DMS153 treated with DMSO at 0.1 percent for 48 hours (cell line): ENCODE measurements around the gene CNTN4.
A peak's percentile ranks its signal among the peaks of the same experiment; 100 is the strongest.
"Not testable (repeated sequence)": the region's sequence is repeated elsewhere in the genome, so short reads cannot be mapped to it uniquely, and the experiment has no call there.

Experiments
- DNase-seq: peaks from one replicate; lab custom pipeline; 2025; ENCODE audit not compliant: unreplicated experiment; lab: John Stamatoyannopoulos, UW

Gene CNTN4

DNA sequence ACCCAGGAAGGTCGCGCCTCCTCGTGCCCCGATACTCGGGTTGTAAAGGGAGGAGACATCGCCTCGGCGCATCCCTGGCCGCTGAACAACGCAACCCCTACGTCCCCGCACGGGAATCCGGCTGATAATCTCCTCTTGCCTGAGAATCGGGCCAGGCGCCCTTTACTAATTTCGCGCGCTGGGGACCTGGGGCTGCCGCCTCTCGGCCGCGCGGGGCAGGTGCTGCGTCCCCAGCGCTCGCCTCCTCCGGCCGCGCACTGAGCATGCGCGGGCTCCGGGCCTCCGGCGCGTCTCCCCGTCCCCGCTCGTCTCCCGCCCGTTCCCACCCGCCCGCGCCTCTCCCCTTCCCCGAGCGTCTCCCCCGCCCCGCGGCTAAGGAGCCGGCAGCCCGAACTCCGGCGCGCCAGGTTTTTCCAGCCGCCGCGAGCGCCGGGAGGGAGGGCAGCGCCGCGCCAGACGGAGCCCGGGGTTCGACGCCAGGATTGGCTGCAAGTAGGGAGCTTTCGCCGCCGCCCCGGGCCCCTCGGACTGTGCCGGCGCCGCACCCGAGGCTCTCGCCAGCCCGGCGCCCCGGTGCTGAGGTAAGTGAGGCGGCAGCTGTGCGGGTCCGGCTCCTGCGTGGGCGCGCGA is at the start of gene CNTN4:
TSS of gene CNTN4 (plus strand) at position 469 of the 630 bp plus-strand sequence.
- peak; percentile 44 for DNase-seq

- no peak for DNase-seq
These were observed 37.3 kb upstream of the CNTN4 start for GRCh38 chr3:2061360-2061759.

DNA sequence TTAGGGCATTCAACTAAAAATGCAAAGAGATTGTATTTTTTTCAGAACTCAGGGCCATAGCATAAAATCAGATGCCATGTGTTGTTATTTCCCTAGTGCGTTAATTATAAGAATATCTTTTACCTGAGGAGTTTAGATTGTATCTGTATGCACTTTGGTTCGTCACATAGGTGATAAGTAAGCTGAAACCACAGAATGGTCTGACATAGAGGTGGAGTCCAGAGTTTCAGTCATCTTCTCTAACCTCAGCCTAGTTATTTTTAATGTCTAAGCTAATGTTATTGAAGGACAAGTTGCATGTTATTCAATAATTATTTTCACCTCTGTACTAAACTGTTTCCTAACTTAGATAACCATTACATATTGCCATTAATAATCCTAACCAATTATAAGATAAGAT is 27.1 kb upstream of the CNTN4 start:
- DNase-seq, result no peak

DNA sequence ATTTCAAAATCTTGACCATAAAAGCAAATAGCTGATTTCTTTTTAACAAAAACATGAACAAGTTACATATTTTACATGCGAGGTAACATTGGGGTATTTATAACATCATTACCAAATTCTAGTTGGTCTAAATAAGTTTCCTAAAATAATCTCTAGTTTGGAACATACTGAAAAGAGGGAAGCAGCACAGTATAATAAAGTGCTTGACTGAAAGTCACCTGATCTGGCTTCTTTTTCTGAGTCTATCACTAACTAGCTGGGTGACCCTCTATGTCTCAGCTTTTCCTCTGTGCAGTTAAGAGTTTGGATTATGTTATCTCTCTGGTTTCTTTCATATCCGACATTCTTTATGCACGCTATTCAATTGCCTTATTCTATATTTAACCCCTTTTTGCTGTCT is 19.8 kb upstream of the CNTN4 start:
- DNase-seq, result no peak

DNA sequence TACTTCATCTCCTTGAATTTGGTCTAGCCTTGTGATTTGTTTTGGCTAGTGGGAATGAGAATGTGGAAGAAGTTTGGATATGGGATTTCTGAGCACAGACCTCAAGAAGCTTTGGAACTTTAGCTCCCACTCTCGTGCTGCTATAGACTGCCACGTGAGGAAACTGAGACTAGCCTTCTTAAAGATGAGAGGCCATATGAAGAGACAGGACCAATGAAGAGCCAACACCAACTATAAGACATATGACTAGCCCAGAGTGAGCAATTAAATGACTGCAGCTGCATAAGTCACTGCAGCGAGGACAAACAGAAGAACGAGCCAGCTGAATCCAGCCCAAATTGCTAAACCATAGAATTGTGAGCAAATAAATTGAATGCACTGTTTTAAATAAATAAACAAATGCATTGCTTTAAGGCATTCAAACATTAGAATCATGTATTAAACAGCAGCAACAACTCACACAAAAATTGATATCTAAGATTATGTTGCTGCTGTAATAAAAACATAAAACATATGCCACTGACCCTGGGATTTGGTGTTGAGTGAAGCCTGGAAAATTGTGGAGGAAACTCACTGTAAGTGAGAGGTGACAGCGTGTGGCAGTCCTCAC is 15.7 kb upstream of the CNTN4 start:
- DNase-seq, result no peak

DNA sequence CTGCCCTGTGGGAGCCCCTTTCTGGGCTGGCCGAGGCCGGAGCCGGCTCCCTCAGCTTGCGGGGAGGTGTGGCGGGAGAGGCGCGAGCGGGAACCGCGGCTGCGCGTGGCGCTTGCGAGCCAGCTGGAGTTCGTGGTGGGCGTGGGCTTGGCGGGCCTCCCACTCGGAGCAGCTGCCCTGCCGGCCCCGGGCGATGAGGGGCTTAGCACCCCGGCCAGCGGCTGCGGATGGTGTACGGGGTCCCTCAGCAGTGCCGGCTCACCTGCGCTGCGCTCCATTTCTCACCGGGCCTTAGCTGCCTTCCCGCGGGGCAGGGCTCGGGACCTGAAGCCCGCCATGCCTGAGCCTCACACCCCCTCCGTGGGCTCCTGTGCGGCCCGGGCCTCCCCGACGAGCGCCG is 15.1 kb upstream of the CNTN4 start:
- not testable (repeated sequence) for DNase-seq

- DNase-seq, result no peak
These were observed 8.4 kb upstream of the CNTN4 start for GRCh38 chr3:2090095-2090911.

- no peak for DNase-seq
These were observed 5.9 kb upstream of the CNTN4 start for GRCh38 chr3:2092758-2093157.

DNA sequence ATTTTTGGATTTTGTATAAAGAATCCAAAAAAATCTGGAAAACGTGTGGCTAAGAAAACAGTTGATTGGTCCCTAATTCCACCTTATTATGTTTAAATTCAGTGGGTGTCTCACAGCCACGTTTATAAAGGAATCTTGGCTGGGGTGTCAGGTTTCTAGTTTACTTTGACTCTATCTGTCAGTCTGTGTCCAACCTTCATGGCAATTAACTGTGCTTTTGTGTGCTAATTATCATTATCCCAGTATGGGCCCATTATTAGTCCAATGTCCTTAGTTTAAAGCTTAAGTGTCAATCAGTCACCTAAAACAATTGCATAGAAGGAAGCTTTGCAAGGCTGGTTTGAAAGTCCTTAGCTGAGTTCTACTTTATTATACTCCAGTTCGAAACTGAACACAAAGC is 3.7 kb upstream of the CNTN4 start:
- DNase-seq, result no peak

- DNase-seq, result no peak
These were observed 2.5 kb upstream of the CNTN4 start for GRCh38 chr3:2096216-2096615.

GRCh38 chr3:2097641-2098191 is 950 bp upstream of the CNTN4 start:
- DNase-seq, result no peak

GRCh38 chr3:2099028-2099671 is 484 bp downstream of the CNTN4 start:
- DNase-seq, result no peak

DNA sequence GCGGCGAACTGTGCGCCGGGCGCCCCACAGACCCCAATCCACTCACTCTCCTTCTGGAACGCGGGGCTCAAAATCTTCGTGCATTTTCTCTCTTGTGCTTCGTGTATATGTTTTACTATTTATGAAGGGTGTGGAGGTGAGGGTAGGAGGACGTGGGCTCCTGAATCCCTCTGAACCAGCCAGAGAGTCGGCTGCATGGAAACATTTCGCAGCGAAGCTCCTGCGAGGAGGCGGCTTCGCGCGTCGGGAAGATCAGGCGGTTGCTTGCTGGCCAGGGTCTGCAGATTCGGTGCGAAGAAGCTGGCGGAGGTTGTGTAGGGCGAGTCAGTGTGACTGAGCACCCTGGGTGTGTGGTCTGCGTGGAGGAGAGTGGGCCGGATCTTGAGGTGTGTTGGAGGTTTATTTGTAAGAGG is 1.1 kb downstream of the CNTN4 start:
- no peak for DNase-seq

- DNase-seq, result no peak
These were observed 7.8 kb downstream of the CNTN4 start for GRCh38 chr3:2106438-2106837.

DNA sequence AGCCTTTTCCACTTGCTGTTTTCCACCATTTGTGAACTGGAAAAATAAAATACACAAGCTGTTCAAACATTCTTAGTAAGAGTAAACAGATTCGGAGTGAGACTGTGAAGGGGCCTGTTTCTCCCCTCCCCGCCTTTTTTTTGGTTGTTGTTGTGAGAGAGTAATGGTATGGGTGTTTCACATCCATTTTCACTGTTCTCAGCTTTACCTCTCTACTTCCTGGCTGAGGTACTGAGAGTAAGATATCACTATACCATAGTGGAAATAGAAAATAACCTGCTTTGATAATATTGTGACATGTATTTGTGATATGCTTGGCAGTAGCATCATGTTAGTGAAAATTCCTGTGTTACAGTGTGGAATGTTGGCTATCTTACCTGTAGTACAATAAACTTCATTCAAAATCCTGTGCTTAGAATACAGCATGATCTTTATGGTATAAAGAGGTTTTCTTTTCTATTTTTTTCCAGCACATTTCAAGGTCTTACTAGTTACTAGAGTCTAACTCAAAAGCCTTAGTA is 12.0 kb downstream of the CNTN4 start:
- DNase-seq, result no peak

- no peak for DNase-seq
These were observed 16.1 kb downstream of the CNTN4 start for GRCh38 chr3:2114617-2115275.

DNA sequence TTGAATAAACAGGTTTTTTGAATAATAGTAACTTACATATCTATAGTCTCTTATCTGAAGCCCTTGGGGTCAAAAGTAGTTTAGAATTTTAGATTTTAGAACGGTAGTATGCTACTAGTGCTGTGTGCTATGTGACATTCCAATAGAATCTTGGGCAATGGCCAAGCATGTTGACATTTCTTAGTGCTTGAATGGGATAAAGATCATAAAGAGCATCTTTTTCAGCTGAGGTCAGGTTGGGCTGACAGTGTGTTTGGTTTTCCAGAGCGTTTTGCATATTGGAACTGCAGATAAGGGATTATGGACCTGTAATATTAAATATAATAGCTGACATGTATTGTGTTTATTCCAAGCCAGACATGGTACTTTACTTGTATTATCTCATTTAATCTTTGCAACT is 32.1 kb downstream of the CNTN4 start:
- DNase-seq, result no peak

DNA sequence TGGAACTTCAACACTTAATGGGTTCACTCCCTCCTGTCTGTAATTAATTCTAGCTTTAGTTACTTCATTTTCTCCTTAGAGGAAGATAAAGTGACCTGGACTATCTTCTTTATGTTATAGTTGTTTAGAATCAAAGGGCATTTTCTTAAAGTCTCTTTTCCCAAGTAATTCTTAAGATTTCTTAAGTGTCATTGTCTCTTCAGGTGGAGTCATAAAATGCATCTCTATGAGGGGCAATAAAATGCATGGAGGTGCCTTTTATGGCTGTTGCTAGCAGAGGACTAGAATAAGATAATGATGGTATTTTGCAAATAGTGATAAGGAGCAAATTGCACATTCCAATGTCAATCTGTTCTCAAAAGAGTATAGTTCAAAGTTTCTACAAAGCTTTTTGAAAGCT is 34.5 kb downstream of the CNTN4 start:
- DNase-seq, result no peak

- DNase-seq, result no peak
These were observed 39.0 kb downstream of the CNTN4 start for GRCh38 chr3:2137651-2138050.

DNA sequence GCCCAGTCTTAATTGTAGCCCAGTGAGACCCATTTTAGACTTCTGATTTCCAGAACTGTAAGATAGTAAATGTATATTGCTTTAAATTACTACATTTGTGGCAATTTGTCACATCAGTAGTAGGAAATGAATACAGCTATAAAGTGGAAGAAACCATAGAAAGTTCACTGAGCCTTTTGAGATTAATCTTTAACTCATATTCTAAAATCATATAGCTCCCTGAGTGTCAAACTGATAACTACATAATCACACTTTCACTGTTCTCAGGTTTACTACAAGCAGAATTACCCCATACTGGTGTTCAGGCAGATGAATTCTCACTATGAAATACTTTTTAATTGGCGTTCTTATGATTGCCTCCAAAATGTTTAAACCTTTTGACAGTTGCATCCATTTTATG is 42.8 kb downstream of the CNTN4 start:
- no peak for DNase-seq
